ENCODE data around the gene IFNAR2. TPM values are rescaled to one million over a fixed set of nuclear protein-coding genes. Genes with fewer than 3 reads are reported as not detected.

Gene IFNAR2
- total and polyA plus RNA-seq, 4 donors = 21.4 to 38.4 (median 27.5) TPM

- TF ChIP-seq CTCF (IDR thresholded peaks at IDR 0.05; ENCODE audit: control extremely low read depth, extremely low read depth) = peak; percentile 94
- peaks cover 0 to 1% (median 0%) of the 10 kb centered on the region in 4 donors for H3K9me3 ChIP-seq (ENCODE audit: control insufficient read depth in 4 of 4, insufficient read depth in 3 of 4, low read length in 3 of 4)
- ATAC-seq (ENCODE audit: insufficient read depth, low FRiP score) = peak; percentile 60
These were observed 30.1 kb upstream of the IFNAR2 start for GRCh38 chr21:33199516-33200217.

GRCh38 chr21:33201956-33202355, 27.8 kb upstream of the IFNAR2 start:
- H3K4me1 ChIP-seq (ENCODE audit: control insufficient read depth in 5 of 5, insufficient read depth in 5 of 5, low read length in 5 of 5) = peaks cover 7 to 31% (median 21%) of the 10 kb centered on the region in 5 donors
- WGBS, 2 donors = 66 to 83% methylated on average over 4 of the region's 4 CpGs
- H3K27ac ChIP-seq (ENCODE audit: low read depth in 1 of 2, low read length in 1 of 2) = no peak overlapping the region
- H3K27me3 ChIP-seq (ENCODE audit: control insufficient read depth in 3 of 3, insufficient read depth in 3 of 3, low read length in 2 of 3) = no peaks in the 10 kb centered on the region
- H3K9me3 ChIP-seq (ENCODE audit: control insufficient read depth in 4 of 4, insufficient read depth in 3 of 4, low read length in 3 of 4) = peaks cover 0 to 1% (median 0%) of the 10 kb centered on the region in 4 donors
- no peaks in the 10 kb centered on the region for H3K36me3 ChIP-seq (ENCODE audit: control insufficient read depth in 4 of 4, insufficient read depth in 4 of 4, low read length in 4 of 4)
- no peak overlapping the region for H3K4me3 ChIP-seq
- no peak for TF ChIP-seq CTCF (IDR thresholded peaks at IDR 0.05; ENCODE audit: control extremely low read depth, extremely low read depth)
- H3K9ac ChIP-seq (ENCODE audit: insufficient read depth in 1 of 2, low read length in 2 of 2) = no peak overlapping the region
- ATAC-seq (ENCODE audit: insufficient read depth, low FRiP score) = no peak
- no peak for DNase-seq

More at GRCh38 chr21:33199516-33200217, 30.1 kb upstream of the IFNAR2 start:
- Histone ChIP-seq H3K27me3 (ENCODE audit: control insufficient read depth in 3 of 3, insufficient read depth in 3 of 3, low read length in 2 of 3) (no peaks in the 10 kb centered on the region), H3K9ac (ENCODE audit: insufficient read depth in 1 of 2, low read length in 2 of 2) (peak overlapping the region in 1 of 2 donors; percentile 79), H3K4me1 (ENCODE audit: control insufficient read depth in 5 of 5, insufficient read depth in 5 of 5, low read length in 5 of 5) (peaks cover 7 to 41% (median 21%) of the 10 kb centered on the region in 5 donors), H3K4me3 (no peak overlapping the region), H3K36me3 (ENCODE audit: control insufficient read depth in 4 of 4, insufficient read depth in 4 of 4, low read length in 4 of 4) (no peaks in the 10 kb centered on the region), H3K27ac (ENCODE audit: low read depth in 1 of 2, low read length in 1 of 2) (peak overlapping the region; percentile 45 to 64)
- peak; percentile 89 to 97 (median 97) for DNase-seq
- WGBS, 2 donors = 14 to 16% methylated on average over 8 of the region's 8 CpGs

GRCh38 chr21:33202464-33203363, 27.0 kb upstream of the IFNAR2 start:
- Histone ChIP-seq H3K36me3 (ENCODE audit: control insufficient read depth in 4 of 4, insufficient read depth in 4 of 4, low read length in 4 of 4) (no peaks in the 10 kb centered on the region), H3K4me1 (ENCODE audit: control insufficient read depth in 5 of 5, insufficient read depth in 5 of 5, low read length in 5 of 5) (peaks cover 6 to 23% (median 19%) of the 10 kb centered on the region in 5 donors), H3K27me3 (ENCODE audit: control insufficient read depth in 3 of 3, insufficient read depth in 3 of 3, low read length in 2 of 3) (no peaks in the 10 kb centered on the region), H3K9ac (ENCODE audit: insufficient read depth in 1 of 2, low read length in 2 of 2) (no peak overlapping the region), H3K9me3 (ENCODE audit: control insufficient read depth in 4 of 4, insufficient read depth in 3 of 4, low read length in 3 of 4) (peaks cover 0 to 1% (median under 1%) of the 10 kb centered on the region in 4 donors), H3K4me3 (no peak overlapping the region), H3K27ac (ENCODE audit: low read depth in 1 of 2, low read length in 1 of 2) (peak overlapping the region in 1 of 2 donors; percentile 85)
- WGBS, 2 donors = 78 to 86% methylated on average over 16 of the region's 16 CpGs
- ATAC-seq (ENCODE audit: insufficient read depth, low FRiP score) = no peak
- no peak for DNase-seq
- TF ChIP-seq CTCF (IDR thresholded peaks at IDR 0.05; ENCODE audit: control extremely low read depth, extremely low read depth) = no peak
